ENCODE measurements around the gene CSAD.

Gene CSAD

GRCh38 chr12:53222170-53222721, 41.5 kb upstream of the CSAD start:
- peaks cover 52% of the 10 kb centered on the region for H3K4me1 ChIP-seq (ENCODE audit: insufficient read depth, low read length)
- H3K9me3 ChIP-seq (ENCODE audit: low read length), result no peaks in the 10 kb centered on the region
- H2AFZ ChIP-seq (ENCODE audit: low read depth, low read length), result peak overlapping the region; percentile 21
- peaks cover 40% of the 10 kb centered on the region for H3K27me3 ChIP-seq (ENCODE audit: insufficient read depth, low read length)
- H3K36me3 ChIP-seq (ENCODE audit: insufficient read depth, low read length), result no peaks in the 10 kb centered on the region
- H3K4me3 ChIP-seq (ENCODE audit: low read length), result peak overlapping the region; percentile 49

GRCh38 chr12:53221203-53222080, 40.7 kb upstream of the CSAD start:
- peak overlapping the region; percentile 49 for H3K4me3 ChIP-seq (ENCODE audit: low read length)
- no peaks in the 10 kb centered on the region for H3K9me3 ChIP-seq (ENCODE audit: low read length)
- no peaks in the 10 kb centered on the region for H3K36me3 ChIP-seq (ENCODE audit: insufficient read depth, low read length)
- H3K27me3 ChIP-seq (ENCODE audit: insufficient read depth, low read length), result peaks cover 39% of the 10 kb centered on the region
- H2AFZ ChIP-seq (ENCODE audit: low read depth, low read length), result peak overlapping the region; percentile 83
- peaks cover 57% of the 10 kb centered on the region for H3K4me1 ChIP-seq (ENCODE audit: insufficient read depth, low read length)

GRCh38 chr12:53220694-53221202, 40.0 kb upstream of the CSAD start:
- no peaks in the 10 kb centered on the region for H3K9me3 ChIP-seq (ENCODE audit: low read length)
- H3K4me1 ChIP-seq (ENCODE audit: insufficient read depth, low read length), result peaks cover 57% of the 10 kb centered on the region
- peaks cover 42% of the 10 kb centered on the region for H3K27me3 ChIP-seq (ENCODE audit: insufficient read depth, low read length)
- no peaks in the 10 kb centered on the region for H3K36me3 ChIP-seq (ENCODE audit: insufficient read depth, low read length)
- peak overlapping the region; percentile 49 for H3K4me3 ChIP-seq (ENCODE audit: low read length)
- H2AFZ ChIP-seq (ENCODE audit: low read depth, low read length), result peak overlapping the region; percentile 83

GRCh38 chr12:53219956-53220693, 39.4 kb upstream of the CSAD start:
- Histone ChIP-seq H3K4me1 (ENCODE audit: insufficient read depth, low read length) (peaks cover 56% of the 10 kb centered on the region), H2AFZ (ENCODE audit: low read depth, low read length) (peak overlapping the region; percentile 83), H3K9me3 (ENCODE audit: low read length) (no peaks in the 10 kb centered on the region), H3K27me3 (ENCODE audit: insufficient read depth, low read length) (peaks cover 39% of the 10 kb centered on the region), H3K36me3 (ENCODE audit: insufficient read depth, low read length) (no peaks in the 10 kb centered on the region), H3K4me3 (ENCODE audit: low read length) (peak overlapping the region; percentile 49)

GRCh38 chr12:53219292-53219955, 38.7 kb upstream of the CSAD start:
- Histone ChIP-seq H2AFZ (ENCODE audit: low read depth, low read length) (peak overlapping the region; percentile 47), H3K9me3 (ENCODE audit: low read length) (no peaks in the 10 kb centered on the region), H3K4me3 (ENCODE audit: low read length) (peak overlapping the region; percentile 49), H3K4me1 (ENCODE audit: insufficient read depth, low read length) (peaks cover 50% of the 10 kb centered on the region), H3K27me3 (ENCODE audit: insufficient read depth, low read length) (peaks cover 33% of the 10 kb centered on the region), H3K36me3 (ENCODE audit: insufficient read depth, low read length) (no peaks in the 10 kb centered on the region)

- H3K9me3 ChIP-seq (ENCODE audit: low read length), result no peaks in the 10 kb centered on the region
- H3K36me3 ChIP-seq (ENCODE audit: insufficient read depth, low read length), result no peaks in the 10 kb centered on the region
- H2AFZ ChIP-seq (ENCODE audit: low read depth, low read length), result no peak overlapping the region
- H3K27me3 ChIP-seq (ENCODE audit: insufficient read depth, low read length), result peaks cover 27% of the 10 kb centered on the region
- peaks cover 43% of the 10 kb centered on the region for H3K4me1 ChIP-seq (ENCODE audit: insufficient read depth, low read length)
- no peak overlapping the region for H3K4me3 ChIP-seq (ENCODE audit: low read length)
Measured at GRCh38 chr12:53218551-53219291, 38.0 kb upstream of the CSAD start.

GRCh38 chr12:53217931-53218307, 37.2 kb upstream of the CSAD start:
- Histone ChIP-seq H3K36me3 (ENCODE audit: insufficient read depth, low read length) (no peaks in the 10 kb centered on the region), H3K27me3 (ENCODE audit: insufficient read depth, low read length) (peaks cover 24% of the 10 kb centered on the region), H3K4me3 (ENCODE audit: low read length) (no peak overlapping the region), H3K9me3 (ENCODE audit: low read length) (no peaks in the 10 kb centered on the region), H3K4me1 (ENCODE audit: insufficient read depth, low read length) (peaks cover 35% of the 10 kb centered on the region), H2AFZ (ENCODE audit: low read depth, low read length) (no peak overlapping the region)

GRCh38 chr12:53217051-53217930, 36.6 kb upstream of the CSAD start:
- H3K4me3 ChIP-seq (ENCODE audit: low read length), result no peak overlapping the region
- H3K27me3 ChIP-seq (ENCODE audit: insufficient read depth, low read length), result peaks cover 24% of the 10 kb centered on the region
- no peak overlapping the region for H2AFZ ChIP-seq (ENCODE audit: low read depth, low read length)
- no peaks in the 10 kb centered on the region for H3K36me3 ChIP-seq (ENCODE audit: insufficient read depth, low read length)
- H3K9me3 ChIP-seq (ENCODE audit: low read length), result no peaks in the 10 kb centered on the region
- H3K4me1 ChIP-seq (ENCODE audit: insufficient read depth, low read length), result peaks cover 29% of the 10 kb centered on the region

GRCh38 chr12:53215497-53215896, 34.8 kb upstream of the CSAD start:
- H3K9me3 ChIP-seq (ENCODE audit: low read length), result no peaks in the 10 kb centered on the region
- no peaks in the 10 kb centered on the region for H3K36me3 ChIP-seq (ENCODE audit: insufficient read depth, low read length)
- no peak overlapping the region for H2AFZ ChIP-seq (ENCODE audit: low read depth, low read length)
- peaks cover 21% of the 10 kb centered on the region for H3K4me1 ChIP-seq (ENCODE audit: insufficient read depth, low read length)
- no peak overlapping the region for H3K4me3 ChIP-seq (ENCODE audit: low read length)
- H3K27me3 ChIP-seq (ENCODE audit: insufficient read depth, low read length), result peaks cover 24% of the 10 kb centered on the region

GRCh38 chr12:53214687-53215455, 34.1 kb upstream of the CSAD start:
- Histone ChIP-seq H3K36me3 (ENCODE audit: insufficient read depth, low read length) (no peaks in the 10 kb centered on the region), H3K27me3 (ENCODE audit: insufficient read depth, low read length) (peaks cover 24% of the 10 kb centered on the region), H3K9me3 (ENCODE audit: low read length) (no peaks in the 10 kb centered on the region), H2AFZ (ENCODE audit: low read depth, low read length) (no peak overlapping the region), H3K4me1 (ENCODE audit: insufficient read depth, low read length) (peaks cover 20% of the 10 kb centered on the region), H3K4me3 (ENCODE audit: low read length) (no peak overlapping the region)

GRCh38 chr12:53214221-53214620, 33.5 kb upstream of the CSAD start:
- peaks cover 13% of the 10 kb centered on the region for H3K4me1 ChIP-seq (ENCODE audit: insufficient read depth, low read length)
- no peak overlapping the region for H3K4me3 ChIP-seq (ENCODE audit: low read length)
- peaks cover 18% of the 10 kb centered on the region for H3K27me3 ChIP-seq (ENCODE audit: insufficient read depth, low read length)
- no peak overlapping the region for H2AFZ ChIP-seq (ENCODE audit: low read depth, low read length)
- no peaks in the 10 kb centered on the region for H3K9me3 ChIP-seq (ENCODE audit: low read length)
- H3K36me3 ChIP-seq (ENCODE audit: insufficient read depth, low read length), result no peaks in the 10 kb centered on the region
